Activated T-cell treated with anti-CD3 and anti-CD28 coated beads for 4 hours (primary cell): ENCODE data around the gene HYAL3.
A peak's percentile ranks its signal among the peaks of the same experiment; 100 is the strongest.

Experiments used
- DNase-seq: peaks from one replicate; pipeline ENCODE4 v3.0.0-alpha.2; 2020

HYAL3 gene

GRCh38 chr3:50327943-50328691 lies 28.9 kb upstream of the HYAL3 start, which contains the start of gene TUSC2:
Gene TUSC2 (minus strand): TSS chr3:50328223. CDS start chr3:50328099, 124 bp downstream.
- peak; percentile 93 for DNase-seq

GRCh38 chr3:50327129-50327528 lies 27.9 kb upstream of the HYAL3 start:
- DNase-seq = no peak

GRCh38 chr3:50326182-50326541 lies 27.0 kb upstream of the HYAL3 start:
- DNase-seq = no peak

GRCh38 chr3:50325497-50326181 lies 26.4 kb upstream of the HYAL3 start:
- DNase-seq = no peak

- no peak for DNase-seq
These were observed 25.9 kb upstream of the HYAL3 start for GRCh38 chr3:50325113-50325480.

GRCh38 chr3:50324351-50325112 lies 25.3 kb upstream of the HYAL3 start:
- DNase-seq = peak; percentile 44

GRCh38 chr3:50323614-50324199 lies 24.5 kb upstream of the HYAL3 start:
- no peak for DNase-seq

GRCh38 chr3:50323092-50323600 lies 23.9 kb upstream of the HYAL3 start:
- DNase-seq = no peak

- DNase-seq = no peak
These were observed 23.3 kb upstream of the HYAL3 start, which contains the start of gene HYAL2 for GRCh38 chr3:50322386-50323091. Gene HYAL2 (minus strand): TSS chr3:50322745. CDS start chr3:50320489, 2,256 bp downstream.

- no peak for DNase-seq
These were observed 22.8 kb upstream of the HYAL3 start for GRCh38 chr3:50322115-50322385.

- DNase-seq = peak; percentile 72
These were observed 22.3 kb upstream of the HYAL3 start for GRCh38 chr3:50321336-50322114.

GRCh38 chr3:50320853-50321335 lies 21.7 kb upstream of the HYAL3 start:
- peak; percentile 55 for DNase-seq

- DNase-seq = no peak
These were observed 20.9 kb upstream of the HYAL3 start for GRCh38 chr3:50319894-50320625.

GRCh38 chr3:50319181-50319893 lies 20.1 kb upstream of the HYAL3 start:
- DNase-seq = no peak

- no peak for DNase-seq
These were observed 19.4 kb upstream of the HYAL3 start for GRCh38 chr3:50318615-50319014.

- no peak for DNase-seq
These were observed 19.0 kb upstream of the HYAL3 start for GRCh38 chr3:50318163-50318562.

GRCh38 chr3:50317300-50317699 lies 18.1 kb upstream of the HYAL3 start:
- DNase-seq = no peak

- peak; percentile 56 for DNase-seq
These were observed 17.5 kb upstream of the HYAL3 start for GRCh38 chr3:50316657-50317242.

GRCh38 chr3:50314816-50315215 lies 15.6 kb upstream of the HYAL3 start:
- DNase-seq = no peak

GRCh38 chr3:50314342-50314741 lies 15.1 kb upstream of the HYAL3 start:
- no peak for DNase-seq
